Lung microvascular endothelial cell (primary cell): ENCODE measurements around the gene SLC35F3. TPM values are rescaled to one million over a fixed set of nuclear protein-coding genes. Genes with fewer than 3 reads are reported as not detected.
"Not testable (repeated sequence)": the region's sequence is repeated elsewhere in the genome, so short reads cannot be mapped to it uniquely, and the experiment has no call there.

Experiments
- DNase-seq, 2 donors: peaks; one replicate each; pipeline versions ENCODE4 v3.0.0 to v3.0.0-alpha.2; 2010; ENCODE audit warnings: low read depth in 2 of 2
- total RNA-seq: library from RNA; depleted of rRNA; stranded (reverse); fragments of >200 nt; gene quantifications from 2 replicates; pipeline ENCODE4 v1.2.1, GENCODE V29; 2014

The SLC35F3 gene
- total RNA-seq, 1 donor from 2014 or later = not detected

DNA sequence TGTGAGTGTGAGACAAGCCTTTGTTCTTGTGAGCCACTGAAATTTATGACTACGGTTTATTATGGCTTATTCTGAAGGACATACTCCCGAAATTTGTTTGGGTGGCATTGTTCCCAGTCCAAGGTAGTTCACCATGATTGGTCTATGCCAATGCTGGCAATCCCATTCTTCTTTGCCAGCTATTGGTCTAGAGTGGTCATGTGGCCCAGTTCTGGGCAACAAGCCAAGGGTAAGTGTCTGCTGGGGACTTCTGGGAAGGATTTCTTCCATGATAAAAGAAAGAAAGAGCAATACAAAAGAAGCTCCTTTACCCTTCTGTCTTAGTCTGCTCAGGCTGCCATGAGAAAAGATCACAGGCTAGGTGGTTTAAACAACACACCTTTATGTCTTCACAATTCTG, 201.6 kb downstream of the SLC35F3 start:
- no peak for DNase-seq

DNA sequence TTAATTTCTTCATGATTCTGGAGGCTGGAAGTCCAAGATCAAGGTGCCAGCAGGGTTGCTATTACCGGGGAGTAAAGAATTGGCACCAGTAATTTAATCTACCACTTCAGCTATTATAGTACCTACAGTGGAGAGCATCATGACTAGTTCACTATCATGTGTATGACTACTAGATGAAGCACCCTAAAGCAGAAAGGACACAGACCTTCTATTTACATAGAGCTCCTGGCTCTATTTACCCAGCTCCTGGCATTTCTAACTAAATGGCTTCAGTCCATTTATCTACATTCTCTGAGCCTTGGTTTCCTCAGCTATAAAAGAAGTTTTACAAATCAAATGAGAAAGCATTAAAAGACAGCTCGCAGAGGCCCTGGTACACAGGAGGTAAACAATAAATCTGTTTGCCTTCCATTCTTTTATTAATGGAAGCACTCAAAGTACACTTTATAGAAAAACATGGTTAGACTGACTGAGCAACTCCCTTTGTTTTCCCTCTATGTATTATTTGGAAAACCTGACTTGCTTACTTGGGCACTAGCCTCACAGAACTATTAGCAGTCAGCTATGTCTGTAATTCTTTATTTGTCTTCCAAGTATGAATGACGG, 203.0 kb downstream of the SLC35F3 start:
- DNase-seq = no peak

DNA sequence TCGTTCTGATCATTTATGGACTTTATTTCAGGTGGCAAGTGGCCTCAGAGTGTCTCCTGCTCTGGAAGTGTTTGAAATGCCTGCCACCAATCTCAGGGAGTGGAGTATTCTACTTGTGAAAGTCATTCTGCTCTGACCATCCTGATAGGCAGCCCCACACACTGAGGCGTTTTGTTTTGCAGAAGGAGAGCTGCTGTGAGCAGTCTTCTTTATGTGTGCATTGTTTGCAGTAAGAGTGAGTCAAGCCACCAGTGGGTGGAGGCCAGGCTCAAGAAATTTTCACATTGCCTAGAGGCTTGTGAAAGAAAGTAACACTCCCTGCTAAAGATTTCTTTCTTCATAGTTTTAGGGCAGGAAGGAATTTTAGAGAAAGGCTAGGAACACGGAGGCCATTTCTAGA, 204.4 kb downstream of the SLC35F3 start:
- DNase-seq = no peak

DNA sequence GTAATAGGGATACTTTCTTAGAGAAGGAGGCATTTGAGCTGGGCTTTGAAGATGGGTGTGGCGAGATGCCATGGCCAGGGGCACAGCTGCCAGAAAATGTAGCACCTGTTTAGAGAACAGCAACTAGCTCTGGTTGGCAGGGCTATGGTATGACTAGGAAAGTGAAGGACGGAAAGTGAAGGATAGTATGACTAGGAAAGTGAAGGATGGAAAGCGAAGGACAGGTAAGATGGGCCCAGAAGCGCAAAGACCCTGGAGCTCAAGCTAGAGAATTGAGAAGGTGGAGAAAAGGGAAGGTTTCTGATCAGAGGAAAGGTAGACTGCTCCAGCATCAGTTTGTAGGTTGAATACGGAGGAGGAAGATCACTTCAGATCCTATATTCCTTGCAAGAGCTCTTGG, 205.4 kb downstream of the SLC35F3 start:
- DNase-seq = no peak

DNA sequence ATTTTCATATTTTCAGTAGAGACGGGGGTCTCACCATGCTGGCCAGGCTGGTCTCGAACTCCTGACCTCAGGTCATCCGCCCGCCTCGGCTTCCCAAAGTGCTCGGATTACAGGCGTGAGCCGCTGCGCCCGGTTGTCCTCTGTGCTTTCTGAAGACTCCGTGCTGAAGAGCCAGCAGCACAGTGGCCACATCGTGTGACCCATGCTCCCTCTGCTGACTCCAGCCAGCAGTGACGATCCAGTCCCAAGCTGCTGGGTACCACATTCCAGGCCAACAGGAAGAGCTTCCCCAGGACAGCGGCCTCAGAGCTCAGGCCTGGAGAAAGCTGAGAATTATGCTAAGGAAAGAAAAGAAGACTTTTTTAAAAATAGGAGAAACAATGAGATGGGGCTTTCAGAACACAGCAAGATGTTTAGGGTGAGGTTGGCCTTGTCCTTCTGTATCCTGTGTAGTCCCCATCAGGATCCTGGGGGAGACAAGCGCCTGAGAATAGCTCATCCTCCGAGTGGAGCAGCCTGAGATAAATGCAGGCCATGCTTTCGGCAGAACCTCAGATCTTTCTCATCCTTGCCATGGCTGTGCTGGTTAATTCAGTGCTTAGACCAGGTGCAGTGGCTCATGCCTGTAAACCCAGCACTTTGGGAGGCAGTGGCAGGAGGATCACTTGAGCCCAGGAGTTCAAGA, 207.1 kb downstream of the SLC35F3 start:
- DNase-seq = peak; percentile 7 to 31

DNA sequence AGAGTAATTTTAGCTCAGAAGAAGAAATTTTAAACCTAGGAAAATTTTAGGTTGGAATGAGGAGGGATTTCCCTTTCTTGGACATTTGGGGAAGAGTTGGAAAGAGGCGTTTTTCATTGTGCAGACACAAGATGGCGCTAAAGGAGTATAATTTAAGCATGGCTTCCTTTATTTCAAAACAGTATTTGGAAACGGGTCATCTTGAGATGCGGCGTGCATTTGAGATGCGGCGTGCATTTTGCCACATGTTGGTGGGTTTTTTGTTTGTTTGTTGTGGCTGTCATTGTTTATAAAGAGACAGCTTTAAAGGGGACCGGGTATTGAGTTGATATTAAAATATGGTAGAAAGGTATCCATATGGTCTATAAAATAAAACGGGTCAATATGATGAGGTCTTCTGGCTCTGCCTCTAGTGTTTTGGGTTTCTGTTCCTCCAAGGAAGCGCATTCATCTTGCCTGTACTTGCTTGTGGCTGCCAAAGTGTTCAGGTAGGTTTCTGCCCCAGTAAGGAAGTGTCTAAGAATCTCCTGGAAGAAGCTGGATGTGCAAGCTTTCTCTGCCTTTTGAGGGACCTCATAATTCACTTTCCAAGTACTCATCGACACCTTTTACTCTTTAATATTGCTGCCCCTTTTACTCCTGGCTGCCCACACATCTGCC, 210.3 kb downstream of the SLC35F3 start:
- DNase-seq = peak; percentile 58 to 64

DNA sequence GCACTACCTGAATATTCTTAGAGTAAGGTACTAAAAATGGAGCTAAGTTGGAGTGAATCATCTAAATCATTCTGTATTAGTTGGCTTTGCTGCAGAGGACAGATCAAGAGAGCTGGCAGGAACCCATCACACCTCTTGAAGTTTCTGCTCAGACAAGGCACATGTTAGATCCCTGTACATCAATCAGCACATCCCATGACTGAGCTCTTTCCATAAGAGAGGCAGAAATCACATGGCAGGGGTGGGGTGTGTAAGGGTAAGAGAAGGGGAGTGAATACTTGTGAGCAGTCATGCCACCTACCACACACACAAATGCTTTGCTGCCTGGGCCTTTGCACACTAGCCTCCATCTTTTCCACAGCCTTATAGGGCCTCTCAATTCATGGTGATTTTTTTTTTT, 214.4 kb downstream of the SLC35F3 start:
- no peak for DNase-seq

DNA sequence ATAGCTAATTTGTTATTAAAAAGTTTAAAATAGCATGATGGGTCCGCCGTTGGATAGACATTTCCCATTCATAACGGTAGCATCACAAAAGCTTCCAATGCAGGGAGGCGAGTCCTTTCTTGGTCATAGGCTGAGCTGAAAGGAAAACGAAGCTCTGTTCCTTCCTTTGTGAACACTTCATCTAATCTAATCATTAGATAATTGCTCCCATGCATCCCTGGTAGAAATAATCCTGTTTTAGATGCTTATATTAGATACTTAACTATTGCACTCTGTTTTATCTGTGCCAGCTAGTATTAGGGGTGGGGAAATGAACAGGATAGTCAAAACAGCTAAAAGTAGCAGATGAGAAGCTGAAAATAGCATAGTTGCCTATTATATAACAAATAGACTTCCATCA, 215.0 kb downstream of the SLC35F3 start:
- no peak for DNase-seq

DNA sequence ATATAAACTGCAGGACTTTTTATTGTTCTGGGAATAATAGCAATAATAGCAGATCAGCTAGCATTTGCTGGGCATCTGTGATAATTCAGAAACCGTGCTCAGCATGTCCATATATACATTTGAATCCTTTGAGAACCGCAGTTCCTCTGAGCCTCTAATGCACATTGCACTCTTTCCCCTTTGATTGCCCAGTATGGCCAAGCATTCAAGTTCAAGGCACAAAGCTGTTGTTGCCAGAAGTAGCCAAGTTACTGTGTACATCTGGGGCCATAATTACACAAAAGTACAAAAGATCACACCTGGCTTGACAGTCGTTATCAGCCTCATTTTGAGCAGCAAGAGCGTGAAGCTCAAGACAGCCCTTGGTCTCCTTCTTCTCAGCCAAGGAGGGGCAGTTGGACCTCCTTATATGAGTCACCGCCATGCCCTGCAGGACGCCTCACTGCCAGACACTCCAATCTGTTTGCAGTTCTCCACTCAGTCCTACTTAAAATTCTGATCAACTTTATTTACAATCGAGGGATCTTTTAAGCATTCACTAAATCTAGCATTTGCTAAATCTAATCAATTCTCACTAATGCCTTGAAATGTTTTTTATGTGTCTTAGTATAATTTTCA, 216.0 kb downstream of the SLC35F3 start:
- DNase-seq = no peak

DNA sequence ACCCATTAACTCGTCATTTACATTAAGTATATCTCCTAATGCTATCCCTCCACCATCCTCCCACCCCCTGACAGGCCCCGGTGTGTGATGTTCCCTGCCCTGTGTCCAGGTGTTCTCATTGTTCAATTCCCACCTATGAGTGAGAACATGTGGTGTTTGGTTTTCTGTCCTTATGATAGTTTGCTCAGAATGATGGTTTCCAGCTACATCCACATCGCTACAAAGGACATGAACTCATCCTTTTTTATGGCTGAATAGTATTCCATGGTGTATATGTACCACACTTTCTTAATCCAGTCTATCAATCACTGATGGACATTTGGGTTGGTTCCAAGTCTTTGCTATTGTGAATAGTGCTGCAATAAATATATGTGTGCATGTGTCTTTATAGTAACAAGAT, 217.2 kb downstream of the SLC35F3 start:
- DNase-seq = not testable (repeated sequence)

DNA sequence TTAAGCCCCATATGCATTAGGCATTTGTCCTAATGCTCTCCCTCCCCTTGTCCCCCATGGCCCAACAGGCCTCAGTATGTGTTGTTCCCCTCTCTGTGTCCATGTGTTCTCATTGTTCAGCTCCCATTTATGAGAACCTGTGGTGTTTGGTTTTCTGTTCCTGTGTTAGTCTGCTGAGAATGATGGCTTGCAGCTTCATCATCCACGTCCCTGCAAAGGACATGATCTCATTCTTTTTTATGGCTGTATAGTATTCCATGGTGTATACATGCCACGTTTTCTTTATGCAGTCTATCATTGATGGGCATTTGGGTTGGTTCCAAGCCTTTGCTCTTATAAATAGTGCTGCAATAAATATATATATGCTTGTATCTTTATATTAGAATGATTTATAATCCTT, 218.1 kb downstream of the SLC35F3 start:
- DNase-seq = not testable (repeated sequence)

DNA sequence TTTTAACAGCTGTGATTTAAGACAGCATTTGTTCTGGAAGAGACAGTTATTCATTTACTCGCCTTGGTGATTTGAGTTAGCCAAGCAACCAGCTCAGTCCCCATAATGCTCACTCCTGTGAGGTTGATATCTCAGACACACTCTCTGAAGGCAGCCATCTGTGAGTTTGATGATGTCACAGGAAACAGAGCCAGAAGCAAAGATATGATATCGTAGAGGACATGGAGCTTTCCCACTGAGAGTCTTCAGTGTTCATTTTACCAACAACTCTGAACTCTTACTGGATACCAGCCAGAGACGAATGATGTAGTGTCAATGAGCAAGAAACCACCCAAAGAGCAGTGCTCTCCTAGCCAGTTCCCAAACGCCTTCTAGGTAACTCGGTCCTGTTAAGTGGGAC, 219.4 kb downstream of the SLC35F3 start:
- DNase-seq = peak in 1 of 2 donors; percentile 10

DNA sequence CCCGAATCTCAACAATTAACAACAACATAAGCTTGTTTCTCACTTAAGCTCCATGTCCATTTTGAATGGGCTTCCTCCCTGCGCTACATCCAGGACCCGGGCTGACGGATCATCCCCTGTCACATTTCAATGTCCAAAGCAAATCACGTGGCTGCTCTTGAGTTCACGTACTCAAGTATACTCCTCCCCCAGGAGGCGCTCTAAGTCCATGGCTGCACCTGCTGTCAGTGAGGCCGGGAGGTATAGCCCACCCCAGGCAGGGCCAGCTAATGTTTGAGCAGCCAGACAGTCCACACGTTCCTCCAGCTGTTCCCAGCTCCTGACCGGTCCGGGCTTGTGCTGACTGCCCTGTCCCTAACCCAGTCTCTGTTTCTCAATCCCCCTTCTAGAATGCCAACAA, 220.8 kb downstream of the SLC35F3 start:
- peak; percentile 51 to 76 for DNase-seq

DNA sequence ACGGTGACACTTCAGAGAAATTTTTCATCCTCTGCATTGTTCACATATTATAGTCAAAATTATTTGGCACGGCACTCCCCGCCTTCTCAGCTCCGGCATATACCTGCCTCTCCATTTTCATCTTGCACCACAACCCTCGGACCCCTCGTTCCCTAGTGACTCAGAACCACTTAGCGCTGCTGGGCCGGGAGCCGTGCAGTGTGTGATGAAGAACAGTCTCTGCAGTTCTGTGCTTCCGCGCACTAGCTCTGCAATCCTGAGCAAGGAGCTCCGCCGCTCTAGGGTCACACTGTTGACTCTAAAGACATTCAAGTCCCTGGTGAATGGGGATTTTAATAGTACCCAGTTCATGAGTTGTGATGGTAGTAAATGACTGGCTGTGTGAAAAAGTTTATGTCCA, 221.2 kb downstream of the SLC35F3 start:
- no peak for DNase-seq

DNA sequence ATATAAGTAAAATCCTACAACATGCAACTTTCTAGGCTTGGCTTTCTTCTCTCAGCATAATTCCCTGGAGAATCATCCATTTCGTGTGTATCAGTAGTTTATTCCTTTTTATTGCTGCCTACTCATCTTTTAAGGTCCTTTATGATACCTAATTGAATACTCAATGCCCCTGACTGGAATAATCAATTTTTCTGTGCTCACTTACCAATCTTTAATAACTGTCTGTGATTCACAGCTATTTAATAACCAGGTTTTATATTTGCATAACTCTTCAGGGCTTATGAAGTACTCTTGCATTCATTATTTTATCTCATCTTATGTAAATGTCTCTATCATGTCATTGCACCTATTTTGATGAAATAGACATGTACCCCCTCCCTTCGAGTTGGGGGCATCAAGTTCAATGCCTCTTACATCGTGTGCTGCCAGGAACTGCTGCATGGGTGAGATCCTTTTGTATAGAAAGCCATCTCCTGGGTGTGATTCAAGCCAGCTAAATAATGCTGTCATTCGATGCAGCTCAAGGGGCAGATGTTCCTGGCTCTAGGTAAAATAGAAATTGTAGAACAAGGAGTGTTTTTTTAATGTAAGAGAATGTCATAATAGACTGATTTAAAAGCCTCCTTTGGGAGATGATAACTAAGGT, 222.7 kb downstream of the SLC35F3 start:
- no peak for DNase-seq

DNA sequence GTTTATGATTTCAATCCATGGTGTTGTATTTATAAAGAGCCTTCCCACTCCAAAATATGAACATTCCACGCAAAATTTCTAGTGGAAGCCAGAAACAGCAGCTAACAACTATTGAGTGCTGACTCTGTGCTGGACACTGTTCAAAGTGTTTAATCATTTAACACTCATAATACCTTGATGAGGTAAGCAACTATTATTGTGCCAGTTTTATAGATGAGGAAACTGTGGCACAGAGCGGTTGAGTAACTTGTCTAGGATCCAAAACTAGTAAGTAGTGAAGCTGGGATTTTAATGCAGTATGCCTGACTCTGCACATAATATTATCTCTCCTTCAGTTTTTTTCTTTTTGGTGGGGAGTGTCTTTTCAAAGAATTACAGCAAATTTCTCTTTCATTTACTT, 228.3 kb downstream of the SLC35F3 start:
- no peak for DNase-seq

DNA sequence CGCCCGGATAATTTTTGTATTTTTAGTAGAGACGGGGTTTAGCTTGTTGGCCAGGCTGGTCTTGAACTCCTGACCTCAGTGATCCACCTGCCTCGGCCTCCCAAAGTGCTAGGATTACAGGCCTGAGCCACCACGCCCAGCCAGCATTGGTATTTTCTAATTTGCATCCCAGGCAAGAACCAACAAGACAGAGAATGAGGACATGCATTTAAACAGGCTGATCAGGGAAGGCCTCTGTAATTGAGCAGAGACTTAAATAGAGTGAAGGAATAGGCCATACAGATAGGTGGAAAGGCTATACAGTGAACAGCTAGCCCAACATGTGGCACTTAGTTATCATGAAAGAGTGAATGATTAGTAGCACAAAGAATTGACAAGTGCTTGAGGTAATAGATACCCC, 230.4 kb downstream of the SLC35F3 start:
- DNase-seq = no peak

DNA sequence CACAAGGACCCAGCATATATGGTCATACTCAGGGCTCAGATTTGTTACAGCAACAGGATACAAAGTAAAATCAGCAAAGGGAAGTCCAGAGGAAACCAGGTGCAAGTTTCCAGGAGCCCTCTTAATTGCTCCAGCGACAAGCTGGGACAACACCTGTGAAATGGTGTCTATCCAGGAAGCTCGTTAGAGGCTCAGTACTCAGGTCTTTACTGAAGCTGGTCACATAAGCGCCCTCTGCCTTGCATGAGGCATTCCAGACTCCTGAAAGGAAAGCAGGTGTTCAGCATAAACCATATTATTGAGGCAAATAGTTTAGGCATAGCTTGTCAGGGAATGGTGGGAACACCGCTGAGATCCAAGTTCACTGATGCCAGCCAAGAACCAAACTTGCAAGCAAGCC, 231.0 kb downstream of the SLC35F3 start:
- DNase-seq = no peak

DNA sequence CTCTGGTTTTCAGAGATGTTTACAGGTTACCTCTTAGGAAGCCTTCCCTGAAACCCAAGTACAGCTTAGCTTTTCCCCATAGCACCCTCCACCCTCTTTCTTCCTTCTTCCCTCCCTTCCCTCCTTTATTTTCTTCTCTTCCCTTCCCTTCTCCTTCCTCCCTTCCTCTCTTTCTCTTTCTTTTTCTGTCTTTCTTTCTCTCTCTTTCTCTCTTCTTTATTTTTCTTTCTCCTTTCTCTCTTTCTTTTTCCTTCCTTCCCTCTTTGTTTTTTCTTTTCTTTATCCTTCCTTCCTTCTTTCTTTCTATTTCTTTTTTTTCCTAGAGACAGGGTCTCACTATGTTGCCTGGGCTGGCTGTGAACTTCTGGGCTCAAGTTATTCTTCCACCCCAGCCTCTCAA, 231.6 kb downstream of the SLC35F3 start:
- DNase-seq = no peak

DNA sequence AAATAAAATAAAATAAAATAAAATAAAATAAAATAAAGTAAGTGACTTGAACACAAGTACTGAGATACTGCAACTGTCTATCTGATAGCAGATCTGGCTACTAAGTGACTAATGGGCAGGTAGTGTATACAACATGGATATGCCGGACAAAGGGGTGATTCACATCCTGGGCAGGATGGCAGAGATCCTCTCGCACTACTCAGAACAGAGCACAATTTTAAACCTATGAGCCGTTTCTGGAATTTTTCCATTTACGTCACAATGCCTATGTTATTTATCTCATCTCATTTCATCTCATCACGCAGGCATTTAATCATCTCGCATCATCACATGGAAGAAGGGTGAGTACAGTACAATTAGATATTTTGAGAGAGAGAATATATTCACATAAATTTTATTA, 235.5 kb downstream of the SLC35F3 start:
- DNase-seq = peak; percentile 67 to 93

DNA sequence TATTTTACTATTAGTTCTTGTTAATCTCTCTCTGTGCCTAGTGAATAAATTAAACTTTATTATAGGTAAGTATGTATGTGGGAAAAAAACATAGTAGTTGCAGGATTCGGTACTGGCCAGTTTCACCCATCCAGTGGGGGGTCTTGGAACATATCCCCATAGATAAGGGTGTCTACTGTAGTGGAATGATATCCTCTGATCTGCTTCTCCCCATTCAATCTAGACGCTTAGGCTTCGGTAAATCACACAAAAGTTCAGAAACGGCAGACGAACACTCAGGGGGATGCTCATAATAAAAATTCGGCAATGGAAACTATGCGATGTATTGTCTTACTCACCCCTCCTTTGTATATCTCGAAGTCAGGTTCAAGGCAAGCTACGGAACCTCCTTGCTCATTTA, 235.9 kb downstream of the SLC35F3 start:
- DNase-seq = no peak

DNA sequence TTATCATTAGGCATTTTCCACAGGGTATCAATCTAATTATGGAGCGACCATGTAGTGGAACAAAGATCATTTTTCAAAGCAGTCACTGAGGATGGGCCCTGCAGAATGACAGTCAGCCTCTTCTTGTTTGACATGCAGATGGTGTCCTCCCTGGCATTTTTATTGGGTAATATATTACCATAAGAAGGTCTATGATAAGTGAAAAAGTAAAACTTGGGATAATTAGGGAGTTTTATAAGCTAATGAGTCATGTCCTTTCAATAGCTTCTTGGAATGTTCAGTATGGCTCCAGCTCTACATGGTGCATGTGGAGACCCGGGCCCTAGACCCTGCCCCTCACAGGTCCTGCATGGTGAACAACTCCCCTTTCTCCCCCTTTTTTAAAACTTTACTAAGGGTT, 236.5 kb downstream of the SLC35F3 start:
- no peak for DNase-seq
